Measurements from ENCODE around the gene RAB4A. TPM values are rescaled to one million over a fixed set of nuclear protein-coding genes. Genes with fewer than 3 reads are reported as not detected.
A peak's percentile ranks its signal among the peaks of the same experiment; 100 is the strongest.

RAB4A gene
- total RNA-seq, 2 donors from 2014 or later = 80.9 to 103 TPM

- Histone ChIP-seq H3K4me3 (no peak overlapping the region), H3K9ac (ENCODE audit: low read depth in 2 of 2, low read length in 2 of 2) (no peak overlapping the region), H3K27me3 (no peaks in the 10 kb centered on the region), H3K4me1 (no peaks in the 10 kb centered on the region), H3K36me3 (no peaks in the 10 kb centered on the region), H3K27ac (no peak overlapping the region), H3K9me3 (no peaks in the 10 kb centered on the region)
- intact Hi-C loops (cut with DNase I) = no loop called here
- no peak for DNase-seq
- no peak for TF ChIP-seq CTCF (IDR thresholded peaks at IDR 0.05)
These were observed 3.9 kb upstream of the RAB4A start for GRCh38 chr1:229266832-229267500.

GRCh38 chr1:229268505-229268904 is 2.4 kb upstream of the RAB4A start:
- Histone ChIP-seq H3K9ac (ENCODE audit: low read depth in 2 of 2, low read length in 2 of 2) (no peak overlapping the region), H3K9me3 (no peaks in the 10 kb centered on the region), H3K27ac (no peak overlapping the region), H3K36me3 (no peaks in the 10 kb centered on the region), H3K4me3 (no peak overlapping the region), H3K4me1 (peaks cover 11% of the 10 kb centered on the region), H3K27me3 (no peaks in the 10 kb centered on the region)
- no peak for TF ChIP-seq CTCF (IDR thresholded peaks at IDR 0.05)
- intact Hi-C loops (cut with DNase I) = no loop called here
- no peak for DNase-seq

- peaks cover 13% of the 10 kb centered on the region for H3K4me1 ChIP-seq
- peak overlapping the region; percentile 61 for H3K4me3 ChIP-seq
- H3K36me3 ChIP-seq = no peaks in the 10 kb centered on the region
- TF ChIP-seq CTCF (IDR thresholded peaks at IDR 0.05) = no peak
- peak overlapping the region; percentile 87 to 92 for H3K9ac ChIP-seq (ENCODE audit: low read depth in 2 of 2, low read length in 2 of 2)
- H3K27me3 ChIP-seq = no peaks in the 10 kb centered on the region
- peak; percentile 49 for DNase-seq
- H3K9me3 ChIP-seq = no peaks in the 10 kb centered on the region
- peak overlapping the region; percentile 65 for H3K27ac ChIP-seq
- intact Hi-C loops (cut with DNase I) = no loop called here
These were observed 693 bp downstream of the RAB4A start for GRCh38 chr1:229271448-229272159.

GRCh38 chr1:229272164-229273158 is 1.6 kb downstream of the RAB4A start:
- no peaks in the 10 kb centered on the region for H3K27me3 ChIP-seq
- H3K27ac ChIP-seq = peak overlapping the region; percentile 65
- peak overlapping the region; percentile 61 for H3K4me3 ChIP-seq
- TF ChIP-seq CTCF (IDR thresholded peaks at IDR 0.05) = no peak
- DNase-seq = peak; percentile 35
- peak overlapping the region; percentile 62 to 92 for H3K9ac ChIP-seq (ENCODE audit: low read depth in 2 of 2, low read length in 2 of 2)
- no peaks in the 10 kb centered on the region for H3K9me3 ChIP-seq
- no peaks in the 10 kb centered on the region for H3K36me3 ChIP-seq
- intact Hi-C loops (cut with DNase I) = no loop called here
- H3K4me1 ChIP-seq = peaks cover 13% of the 10 kb centered on the region
